ENCODE results near the gene ZP3. TPM values are rescaled to one million over a fixed set of nuclear protein-coding genes. Genes with fewer than 3 reads are reported as not detected.

ZP3 gene
- total and polyA plus RNA-seq, 2 experiments from 2014 or later, result 4.5 to 4.9 TPM

Other genes with a start within 250 kb of the ZP3 start
- gene SRRM3, start 223.1 kb upstream of the ZP3 start, total RNA-seq (2014; rRNA removed; shearing (Covaris generic)), result 0.65 TPM in 1 of 2 replicates, not detected in the other
- 0.39 and 0.91 TPM in 2 replicates for gene SRRM3, start 223.1 kb upstream of the ZP3 start, polyA plus RNA-seq (2016; fragmentation: Nextera tagmentation; extraction: Ambion mirVana)
- gene HSPB1, start 122.3 kb upstream of the ZP3 start, total RNA-seq (2014; rRNA removed; shearing (Covaris generic)), result 79.5 and 96.5 TPM in 2 replicates
- gene HSPB1, start 122.3 kb upstream of the ZP3 start, polyA plus RNA-seq (2016; fragmentation: Nextera tagmentation; extraction: Ambion mirVana), result 1,542 and 1,564 TPM in 2 replicates
- 56.0 TPM in 2 replicates for gene YWHAG, start 66.0 kb upstream of the ZP3 start, total RNA-seq (2014; rRNA removed; shearing (Covaris generic))
- 28.1 and 28.4 TPM in 2 replicates for gene YWHAG, start 66.0 kb upstream of the ZP3 start, polyA plus RNA-seq (2016; fragmentation: Nextera tagmentation; extraction: Ambion mirVana)
- 0.43 TPM in 1 of 2 replicates, not detected in the other for gene SSC4D, start 15.3 kb upstream of the ZP3 start, total RNA-seq (2014; rRNA removed; shearing (Covaris generic))
- gene SSC4D, start 15.3 kb upstream of the ZP3 start, polyA plus RNA-seq (2016; fragmentation: Nextera tagmentation; extraction: Ambion mirVana), result 0.66 and 0.85 TPM in 2 replicates
- gene DTX2, start 36.8 kb downstream of the ZP3 start, total RNA-seq (2014; rRNA removed; shearing (Covaris generic)), result 3.8 and 4.3 TPM in 2 replicates
- 9.4 and 9.7 TPM in 2 replicates for gene DTX2, start 36.8 kb downstream of the ZP3 start, polyA plus RNA-seq (2016; fragmentation: Nextera tagmentation; extraction: Ambion mirVana)
- gene UPK3B, start 85.6 kb downstream of the ZP3 start, total RNA-seq (2014; rRNA removed; shearing (Covaris generic)), result 0.11 TPM in 1 of 2 replicates, not detected in the other
- gene UPK3B, start 85.6 kb downstream of the ZP3 start, polyA plus RNA-seq (2016; fragmentation: Nextera tagmentation; extraction: Ambion mirVana), result not detected in 2 replicates
- gene SPDYE16, start 118.3 kb downstream of the ZP3 start, total RNA-seq (2014; rRNA removed; shearing (Covaris generic)), result not detected in 2 replicates
- 0.10 and 0.53 TPM in 2 replicates for gene SPDYE16, start 118.3 kb downstream of the ZP3 start, polyA plus RNA-seq (2016; fragmentation: Nextera tagmentation; extraction: Ambion mirVana)
- gene POMZP3, start 202.3 kb downstream of the ZP3 start, total RNA-seq (2014; rRNA removed; shearing (Covaris generic)), result 2.7 and 5.9 TPM in 2 replicates
- gene POMZP3, start 202.3 kb downstream of the ZP3 start, polyA plus RNA-seq (2016; fragmentation: Nextera tagmentation; extraction: Ambion mirVana), result 16.0 and 16.5 TPM in 2 replicates